GM21360 (cell line): ENCODE measurements around the gene SLX9.
A peak's percentile ranks its signal among the peaks of the same experiment; 100 is the strongest.

Experiments used
- ATAC-seq: cut with Tn5 transposase; IDR thresholded peaks from one replicate; pipeline ENCODE4 v1.9.1; 2021; ENCODE audit warnings: mild to moderate bottlenecking, moderate library complexity; ENCODE audit not compliant: unreplicated experiment

Gene SLX9

GRCh38 chr21:44913425-44914175, 26.2 kb upstream of the SLX9 start:
- no peak for ATAC-seq

- ATAC-seq = no peak
Measured at GRCh38 chr21:44914176-44914874, 25.5 kb upstream of the SLX9 start.

GRCh38 chr21:44916965-44917364, 22.9 kb upstream of the SLX9 start:
- no peak for ATAC-seq

- ATAC-seq = no peak
Measured at GRCh38 chr21:44917446-44918106, 22.3 kb upstream of the SLX9 start.

GRCh38 chr21:44918107-44918470, 21.7 kb upstream of the SLX9 start:
- ATAC-seq = no peak

GRCh38 chr21:44918581-44919033, 21.2 kb upstream of the SLX9 start:
- ATAC-seq = no peak

- no peak for ATAC-seq
Measured at GRCh38 chr21:44919111-44919912, 20.5 kb upstream of the SLX9 start.

- no peak for ATAC-seq
Measured at GRCh38 chr21:44919913-44920693, 19.7 kb upstream of the SLX9 start.

- peak; percentile 46 for ATAC-seq
Measured at GRCh38 chr21:44920694-44921604, 18.9 kb upstream of the SLX9 start, which contains the start of gene ITGB2. Gene ITGB2, minus strand, starts transcription at chr21:44920899. Its CDS starts 10,117 bp downstream, at chr21:44910782.

- ATAC-seq = no peak
Measured at GRCh38 chr21:44921928-44922327, 17.9 kb upstream of the SLX9 start.

GRCh38 chr21:44923480-44924084, 16.2 kb upstream of the SLX9 start:
- no peak for ATAC-seq

- no peak for ATAC-seq
Measured at GRCh38 chr21:44924606-44925377, 15.0 kb upstream of the SLX9 start.

GRCh38 chr21:44925378-44925755, 14.5 kb upstream of the SLX9 start:
- ATAC-seq = no peak

- no peak for ATAC-seq
Measured at GRCh38 chr21:44926331-44927101, 13.3 kb upstream of the SLX9 start.

GRCh38 chr21:44927259-44927586, 12.6 kb upstream of the SLX9 start:
- ATAC-seq = no peak

- no peak for ATAC-seq
Measured at GRCh38 chr21:44927587-44928461, 12.0 kb upstream of the SLX9 start.
